HUES64 (cell line): ENCODE measurements around the gene IGF2BP3.
"Not testable (repeated sequence)": the region's sequence is repeated elsewhere in the genome, so short reads cannot be mapped to it uniquely, and the experiment has no call there.

ENCODE experiments used
- H3K27ac ChIP-seq: 2 replicates; pipeline ENCODE4 v1.7.0; 2013; ENCODE audit warnings: low read depth, low read length, inconsistent platforms
- H3K27me3 ChIP-seq: 2 replicates; pipeline ENCODE4 v1.6.1; 2013; ENCODE audit warnings: mild to moderate bottlenecking, low read length; ENCODE audit not compliant: insufficient read depth
- H3K36me3 ChIP-seq: 2 replicates; pipeline ENCODE4 v1.6.1; 2013; ENCODE audit warnings: mild to moderate bottlenecking, low read length; ENCODE audit not compliant: insufficient read depth
- H3K4me1 ChIP-seq: 2 replicates; pipeline ENCODE4 v1.6.1; 2013; ENCODE audit warnings: mild to moderate bottlenecking, low read length, moderate library complexity; ENCODE audit not compliant: insufficient read depth
- H3K4me3 ChIP-seq: 2 replicates; pipeline ENCODE4 v1.5.1; 2013; ENCODE audit warnings: mild to moderate bottlenecking, low read length, moderate library complexity
- H3K9ac ChIP-seq: 2 replicates; pipeline ENCODE4 v1.6.1; 2013; ENCODE audit warnings: mild to moderate bottlenecking, low read depth, low read length
- H3K9me3 ChIP-seq: 2 replicates; pipeline ENCODE4 v1.6.1; 2013; ENCODE audit warnings: low read depth, low read length; ENCODE audit not compliant: insufficient read depth
- WGBS: fragments of 150-250, 120-280 bp; methylation state at CpG from one replicate; pipeline ENCODE4 v1.1.7; 2013; ENCODE audit warnings: missing lambda C conversion rate; 5-methylcytosine and 5-hydroxymethylcytosine counted together

Gene IGF2BP3

DNA sequence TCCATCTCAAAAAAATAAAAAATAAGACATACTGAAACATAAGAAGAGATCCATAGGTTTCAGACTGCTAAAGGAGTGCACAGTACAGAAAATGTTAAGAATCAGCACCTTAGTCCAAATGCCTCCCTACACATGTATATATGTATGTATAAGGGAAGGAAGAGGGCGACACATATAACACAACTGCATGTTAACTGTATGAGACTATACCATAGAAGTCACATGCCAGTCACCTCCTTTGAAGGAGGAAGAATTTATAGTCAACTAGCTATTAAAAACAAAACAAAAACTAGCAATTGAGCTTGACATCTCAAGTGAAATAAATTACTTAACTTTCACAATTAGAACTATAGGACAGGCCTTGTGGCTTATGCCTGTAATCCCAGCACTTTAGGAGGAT, 50.4 kb downstream of the IGF2BP3 start:
- no peaks in the 10 kb centered on the region for H3K27me3 ChIP-seq
- H3K36me3 ChIP-seq, result peaks cover 22% of the 10 kb centered on the region
- WGBS, result no CpG with 5 or more reads among the region's 1 CpG
- H3K9me3 ChIP-seq, result no peaks in the 10 kb centered on the region
- no peak overlapping the region for H3K27ac ChIP-seq
- peaks cover 36% of the 10 kb centered on the region for H3K4me1 ChIP-seq
- no peak overlapping the region for H3K9ac ChIP-seq
- H3K4me3 ChIP-seq, result no peak overlapping the region

DNA sequence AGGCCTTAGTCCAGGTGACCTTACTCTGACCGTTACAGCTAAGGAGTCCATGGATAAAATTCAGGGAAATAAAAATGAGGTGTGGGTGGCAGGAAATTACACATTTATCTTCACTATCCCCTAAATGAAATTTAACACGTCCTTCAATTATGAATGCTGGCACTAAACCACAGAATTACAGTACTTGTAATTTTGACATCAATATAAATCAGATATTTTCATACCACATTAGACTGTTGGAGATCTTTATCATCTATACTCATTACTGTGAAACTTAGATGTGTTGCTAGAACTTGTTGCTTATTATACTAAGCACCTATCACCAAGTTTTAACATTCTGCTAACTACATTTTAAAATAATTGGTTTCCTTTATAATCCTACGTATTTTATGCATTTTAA, 51.1 kb downstream of the IGF2BP3 start:
- Histone ChIP-seq H3K4me3 (no peak overlapping the region), H3K9me3 (no peaks in the 10 kb centered on the region), H3K27me3 (no peaks in the 10 kb centered on the region), H3K36me3 (peaks cover 28% of the 10 kb centered on the region), H3K27ac (no peak overlapping the region), H3K9ac (no peak overlapping the region), H3K4me1 (peaks cover 36% of the 10 kb centered on the region)
- WGBS, result 77% methylated on average over 3 of the region's 3 CpGs

DNA sequence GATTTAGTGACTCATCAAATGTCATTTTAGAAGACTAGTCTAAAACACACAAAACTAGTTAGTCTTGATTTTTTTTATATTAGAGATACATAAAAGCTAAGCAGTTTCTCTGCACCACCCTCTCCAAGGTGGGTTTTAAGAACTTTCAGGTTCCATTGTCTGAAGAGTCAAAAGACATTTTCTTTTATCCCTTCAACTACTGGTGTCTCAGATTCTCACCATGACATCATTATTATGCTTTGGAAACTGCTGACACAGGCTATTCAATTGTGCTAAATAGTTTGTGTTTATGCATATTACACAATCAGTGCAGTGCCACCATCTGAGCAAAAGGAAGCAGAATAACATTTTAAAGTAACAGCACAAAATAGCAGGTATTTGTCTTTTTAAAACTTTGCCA, 52.2 kb downstream of the IGF2BP3 start:
- Histone ChIP-seq H3K9me3 (no peaks in the 10 kb centered on the region), H3K4me3 (no peak overlapping the region), H3K27ac (no peak overlapping the region), H3K9ac (no peak overlapping the region), H3K27me3 (no peaks in the 10 kb centered on the region), H3K36me3 (peaks cover 39% of the 10 kb centered on the region), H3K4me1 (peaks cover 32% of the 10 kb centered on the region)

DNA sequence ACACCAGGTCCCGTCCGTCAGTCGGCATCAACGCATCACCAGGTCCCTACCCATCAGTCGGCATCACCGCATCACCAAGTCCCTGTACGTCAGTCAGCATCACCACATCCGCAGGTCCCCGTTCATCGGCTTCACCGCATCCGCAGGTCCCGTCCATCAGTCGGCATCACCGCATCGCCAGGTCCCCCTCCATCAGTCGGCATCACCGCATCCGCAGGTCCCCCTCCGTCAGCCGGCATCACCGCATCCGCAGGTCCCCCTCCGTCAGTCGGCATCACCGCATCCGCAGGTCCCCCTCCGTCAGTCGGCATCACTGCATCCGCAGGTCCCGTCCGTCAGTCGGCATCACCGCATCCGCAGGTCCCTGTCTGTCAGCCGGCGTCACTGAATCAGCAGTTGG, 55.1 kb downstream of the IGF2BP3 start:
- H3K36me3 ChIP-seq, result peaks cover 65% of the 10 kb centered on the region

DNA sequence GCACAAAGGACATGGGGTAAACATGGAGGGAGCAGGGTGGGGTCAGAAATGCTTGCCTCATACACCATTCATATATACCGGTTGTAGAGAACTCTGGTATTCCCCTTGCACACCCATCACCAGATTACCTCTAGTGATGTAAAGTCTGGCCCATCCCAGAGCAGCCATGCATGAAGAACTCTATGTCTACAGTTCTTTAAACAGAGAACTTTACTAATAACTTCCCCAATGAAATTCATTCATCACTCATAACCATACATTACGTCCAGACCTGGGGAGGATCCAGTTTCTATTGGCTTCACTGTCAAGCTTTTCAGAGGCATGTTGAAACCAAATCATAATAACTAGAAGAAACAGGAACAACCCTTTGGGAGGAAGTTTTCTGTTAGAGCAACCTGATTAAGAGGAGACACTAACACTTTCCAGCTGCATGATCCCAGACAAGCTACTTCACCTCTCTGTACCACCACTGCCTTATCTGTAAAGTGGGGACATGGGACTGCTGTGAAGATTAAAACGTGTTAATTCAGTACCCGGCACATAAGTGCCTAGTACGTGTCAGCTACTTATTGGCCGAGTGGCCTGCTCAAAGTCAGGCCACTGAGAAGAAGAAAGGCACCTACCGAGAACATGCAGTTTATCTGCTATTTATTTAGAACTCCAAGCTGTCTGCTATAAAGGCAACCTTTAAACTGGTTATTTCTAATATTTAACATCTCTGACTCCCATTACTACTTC, 59.7 kb downstream of the IGF2BP3 start:
- Histone ChIP-seq H3K9ac (no peak overlapping the region), H3K4me1 (no peaks in the 10 kb centered on the region), H3K9me3 (peaks cover 21% of the 10 kb centered on the region; the same call in 1 of the 2 replicates), H3K27ac (no peak overlapping the region), H3K27me3 (no peaks in the 10 kb centered on the region), H3K4me3 (no peak overlapping the region), H3K36me3 (peaks cover 91% of the 10 kb centered on the region)
- WGBS, result 93% methylated on average over 7 of the region's 7 CpGs

More for the DNA sequence above, 55.1 kb downstream of the IGF2BP3 start:
- Histone ChIP-seq H3K27me3 (no peaks in the 10 kb centered on the region), H3K9me3 (peaks cover 5% of the 10 kb centered on the region; the same call in 1 of the 2 replicates), H3K4me3 (no peak overlapping the region), H3K9ac (no peak overlapping the region), H3K27ac (no peak overlapping the region), H3K4me1 (peaks cover 29% of the 10 kb centered on the region)
- 97% methylated on average over 37 of the region's 37 CpGs for WGBS

DNA sequence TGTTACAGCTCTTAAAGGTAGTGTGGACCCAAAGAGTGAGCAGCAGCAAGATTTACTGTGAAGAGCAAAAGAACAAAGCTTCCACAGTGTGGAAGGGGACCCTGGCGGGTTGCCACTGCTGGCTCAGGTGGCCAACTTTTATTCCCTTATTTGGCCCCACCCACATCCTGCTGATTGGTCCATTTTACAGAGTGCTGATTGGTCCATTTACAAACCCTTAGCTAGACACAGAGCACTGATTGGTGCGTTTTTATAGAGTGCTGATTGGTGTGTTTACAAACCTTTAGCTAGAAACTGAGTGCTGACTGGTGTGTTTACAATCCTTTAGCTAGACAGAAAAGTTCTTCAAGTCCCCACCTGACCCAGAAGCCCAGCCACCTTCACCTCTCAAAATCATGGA, 63.7 kb downstream of the IGF2BP3 start:
- H3K27ac ChIP-seq, H3K4me3 ChIP-seq, H3K4me1 ChIP-seq, H3K9ac ChIP-seq, H3K27me3 ChIP-seq: not testable (repeated sequence)
- 88% methylated on average over 2 of the region's 2 CpGs for WGBS
- peaks cover 91% of the 10 kb centered on the region for H3K36me3 ChIP-seq
- peaks cover 21% of the 10 kb centered on the region; the same call in 1 of the 2 replicates for H3K9me3 ChIP-seq

DNA sequence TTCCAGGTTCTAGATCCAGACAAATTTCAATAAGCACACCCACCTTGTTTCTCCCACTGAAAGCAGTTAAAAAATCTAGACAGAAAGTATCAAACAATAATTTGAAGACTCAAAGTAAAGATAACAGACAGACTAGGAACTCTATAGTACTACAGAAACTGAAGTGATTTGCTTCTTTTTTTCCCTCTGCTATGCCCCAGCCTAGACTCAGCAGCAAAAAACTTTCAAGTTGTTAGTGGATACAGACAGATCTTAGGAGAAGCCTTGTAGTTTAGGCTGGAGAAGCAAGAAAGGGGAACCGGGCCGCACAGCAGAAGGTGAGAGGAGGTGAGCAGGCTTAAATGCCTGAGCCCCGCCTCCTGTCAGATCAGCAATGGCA, 65.1 kb downstream of the IGF2BP3 start:
- Histone ChIP-seq H3K4me3 (no peak overlapping the region), H3K9ac (no peak overlapping the region), H3K27ac (no peak overlapping the region), H3K9me3 (peaks cover 15% of the 10 kb centered on the region; the same call in 1 of the 2 replicates), H3K4me1 (no peaks in the 10 kb centered on the region), H3K27me3 (no peaks in the 10 kb centered on the region), H3K36me3 (peaks cover 92% of the 10 kb centered on the region)
- WGBS, result 93% methylated on average over 3 of the region's 3 CpGs

DNA sequence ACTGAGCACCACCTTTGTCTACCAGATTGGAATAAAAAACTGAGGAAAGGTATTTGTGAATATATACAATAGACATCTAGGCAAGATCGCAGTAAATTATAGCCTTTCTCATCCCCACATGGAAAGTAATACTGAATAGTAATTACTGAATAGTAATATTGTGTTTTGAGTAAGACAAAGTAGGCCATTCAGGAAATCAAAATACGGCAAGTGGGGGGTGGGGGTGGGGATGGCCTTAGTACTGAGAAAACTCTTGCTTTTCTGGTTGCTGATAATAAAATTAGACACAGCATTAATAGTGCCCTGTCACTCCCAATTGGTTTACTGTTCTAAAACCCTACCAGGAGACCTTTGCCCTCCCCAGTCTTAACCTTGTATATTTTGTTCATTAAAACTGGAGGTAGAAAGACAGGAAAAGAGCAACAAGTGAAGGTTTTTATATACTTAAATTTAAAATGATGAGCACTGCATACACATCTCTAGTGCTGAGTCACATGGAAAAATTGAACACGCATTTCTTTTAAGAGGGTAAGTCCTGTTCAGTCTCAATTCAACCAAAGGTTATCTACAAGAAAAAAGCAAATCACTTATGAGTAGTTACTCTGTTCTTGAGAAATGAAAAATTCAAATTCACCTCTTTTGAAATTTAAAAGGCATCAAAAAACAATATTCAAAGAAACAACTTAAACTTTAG, 65.6 kb downstream of the IGF2BP3 start:
- H3K27ac ChIP-seq, result no peak overlapping the region
- no peaks in the 10 kb centered on the region for H3K4me1 ChIP-seq
- no peak overlapping the region for H3K9ac ChIP-seq
- H3K4me3 ChIP-seq, result no peak overlapping the region
- peaks cover 15% of the 10 kb centered on the region; the same call in 1 of the 2 replicates for H3K9me3 ChIP-seq
- WGBS, result 95% methylated on average over 2 of the region's 3 CpGs
- H3K27me3 ChIP-seq, result no peaks in the 10 kb centered on the region
- peaks cover 95% of the 10 kb centered on the region for H3K36me3 ChIP-seq

DNA sequence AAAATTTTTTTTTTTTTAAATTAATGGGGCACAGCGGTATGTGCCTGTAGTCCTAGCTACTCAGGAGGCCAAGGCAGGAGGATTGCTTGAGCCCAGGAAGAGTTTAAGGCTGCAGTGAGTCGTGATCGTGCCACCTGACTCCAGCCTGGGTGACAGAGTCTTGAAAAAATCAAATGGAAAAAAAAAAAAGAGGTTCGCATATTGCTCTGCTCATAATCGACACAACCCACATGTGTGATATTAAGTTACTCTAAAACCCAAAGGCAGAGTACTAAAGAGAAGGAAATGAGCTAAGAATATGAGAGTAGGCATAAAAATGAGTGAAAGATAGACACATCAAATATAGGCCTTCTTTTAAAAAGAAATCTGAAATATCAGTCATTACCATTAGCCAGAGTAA, 66.3 kb downstream of the IGF2BP3 start:
- no peak overlapping the region for H3K4me3 ChIP-seq
- no peaks in the 10 kb centered on the region for H3K27me3 ChIP-seq
- H3K36me3 ChIP-seq, result peaks cover 93% of the 10 kb centered on the region
- H3K9ac ChIP-seq, result no peak overlapping the region
- H3K9me3 ChIP-seq, result peaks cover 11% of the 10 kb centered on the region; the same call in 1 of the 2 replicates
- no peaks in the 10 kb centered on the region for H3K4me1 ChIP-seq
- WGBS, result 94% methylated on average over 4 of the region's 5 CpGs
- no peak overlapping the region for H3K27ac ChIP-seq

DNA sequence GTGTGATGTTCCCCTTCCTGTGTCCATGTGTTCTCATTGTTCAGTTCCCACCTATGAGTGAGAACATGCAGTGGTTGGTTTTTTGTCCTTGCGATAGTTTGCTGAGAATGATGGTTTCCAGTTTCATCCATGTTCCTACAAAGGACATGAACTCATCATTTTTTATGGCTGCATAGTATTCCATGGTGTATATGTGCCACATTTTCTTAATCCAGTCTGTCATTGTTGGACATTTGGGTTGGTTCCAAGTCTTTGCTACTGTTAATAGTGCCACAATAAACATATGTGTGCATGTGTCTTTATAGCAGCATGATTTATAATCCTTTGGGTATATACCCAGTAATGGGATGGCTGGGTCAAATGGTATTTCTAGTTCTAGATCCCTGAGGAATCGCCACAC, 72.2 kb downstream of the IGF2BP3 start:
- H3K9ac ChIP-seq, H3K27me3 ChIP-seq, H3K27ac ChIP-seq, H3K4me3 ChIP-seq, H3K4me1 ChIP-seq, H3K9me3 ChIP-seq: not testable (repeated sequence)
- WGBS, result 100% methylated on average over 1 of the region's 2 CpGs
- H3K36me3 ChIP-seq, result peaks cover 67% of the 10 kb centered on the region

DNA sequence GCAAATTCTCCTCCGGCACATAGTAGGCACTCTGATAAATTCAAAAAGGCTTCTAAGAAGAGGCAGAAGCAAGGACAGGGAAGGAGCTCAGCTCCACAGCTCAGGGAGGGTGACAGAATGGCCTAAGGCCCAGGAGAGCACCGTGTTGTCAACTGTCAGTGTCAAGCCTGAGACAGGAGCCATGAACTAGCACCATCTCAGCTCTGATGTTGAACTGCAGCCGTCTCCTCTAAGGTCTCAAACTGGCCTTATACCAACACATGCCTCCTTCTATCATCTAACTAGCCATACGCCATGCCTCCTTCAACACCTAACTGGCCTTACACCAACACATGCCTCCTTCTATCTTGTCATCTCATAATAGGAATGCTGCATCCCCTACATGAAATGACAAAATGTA, 73.0 kb downstream of the IGF2BP3 start:
- WGBS, result 93% methylated on average over 4 of the region's 4 CpGs
- Histone ChIP-seq H3K9me3 (no peaks in the 10 kb centered on the region), H3K27ac (no peak overlapping the region), H3K36me3 (peaks cover 65% of the 10 kb centered on the region), H3K4me3 (no peak overlapping the region), H3K9ac (no peak overlapping the region), H3K27me3 (no peaks in the 10 kb centered on the region), H3K4me1 (no peaks in the 10 kb centered on the region)
